Measurements from ENCODE around the gene DOCK8. TPM values are rescaled to one million over a fixed set of nuclear protein-coding genes. Genes with fewer than 3 reads are reported as not detected.
"Not testable (repeated sequence)": the region's sequence is repeated elsewhere in the genome, so short reads cannot be mapped to it uniquely, and the experiment has no call there.

Gene DOCK8
- total RNA-seq, 1 donor from 2014 or later = 3.8 TPM

DNA sequence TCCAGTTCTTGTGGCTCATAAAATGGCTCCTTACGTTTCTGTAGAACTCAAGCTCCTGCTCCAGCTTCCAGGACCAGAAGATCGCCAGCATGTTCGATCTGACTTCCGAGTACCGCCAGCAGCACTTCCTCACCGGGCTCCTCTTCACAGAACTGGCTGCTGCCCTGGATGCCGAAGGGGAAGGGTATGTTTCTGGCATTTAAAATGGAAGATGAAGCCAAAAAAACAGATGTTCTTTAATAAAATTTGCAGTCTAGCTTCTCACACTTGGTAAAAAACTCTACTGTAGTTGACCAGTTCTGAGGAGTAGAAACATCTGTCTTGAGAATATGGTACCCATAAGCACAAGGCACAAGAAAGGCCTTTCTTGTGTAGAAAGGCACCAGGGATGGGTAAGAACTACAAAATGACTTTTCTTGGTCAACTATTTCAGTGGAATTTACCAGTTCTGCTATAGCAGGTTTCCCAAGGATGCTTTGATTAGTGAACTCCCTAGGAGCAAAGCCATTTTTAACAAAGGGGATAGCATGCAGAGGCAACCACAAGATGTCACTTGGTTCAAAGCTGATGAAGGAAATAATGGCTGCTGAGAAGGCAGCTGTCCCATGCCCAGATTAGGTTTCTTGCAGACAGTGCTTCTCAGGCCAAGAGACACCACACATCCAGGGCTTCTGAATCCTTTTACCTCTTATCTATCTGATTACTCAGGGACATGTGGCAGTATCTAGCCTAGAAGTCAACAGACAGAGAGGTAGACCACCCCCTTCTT is 192.4 kb downstream of the DOCK8 start:
- H3K4me3 ChIP-seq (ENCODE audit: low read depth, low read length) = no peak overlapping the region
- TF ChIP-seq, protein P1, sequence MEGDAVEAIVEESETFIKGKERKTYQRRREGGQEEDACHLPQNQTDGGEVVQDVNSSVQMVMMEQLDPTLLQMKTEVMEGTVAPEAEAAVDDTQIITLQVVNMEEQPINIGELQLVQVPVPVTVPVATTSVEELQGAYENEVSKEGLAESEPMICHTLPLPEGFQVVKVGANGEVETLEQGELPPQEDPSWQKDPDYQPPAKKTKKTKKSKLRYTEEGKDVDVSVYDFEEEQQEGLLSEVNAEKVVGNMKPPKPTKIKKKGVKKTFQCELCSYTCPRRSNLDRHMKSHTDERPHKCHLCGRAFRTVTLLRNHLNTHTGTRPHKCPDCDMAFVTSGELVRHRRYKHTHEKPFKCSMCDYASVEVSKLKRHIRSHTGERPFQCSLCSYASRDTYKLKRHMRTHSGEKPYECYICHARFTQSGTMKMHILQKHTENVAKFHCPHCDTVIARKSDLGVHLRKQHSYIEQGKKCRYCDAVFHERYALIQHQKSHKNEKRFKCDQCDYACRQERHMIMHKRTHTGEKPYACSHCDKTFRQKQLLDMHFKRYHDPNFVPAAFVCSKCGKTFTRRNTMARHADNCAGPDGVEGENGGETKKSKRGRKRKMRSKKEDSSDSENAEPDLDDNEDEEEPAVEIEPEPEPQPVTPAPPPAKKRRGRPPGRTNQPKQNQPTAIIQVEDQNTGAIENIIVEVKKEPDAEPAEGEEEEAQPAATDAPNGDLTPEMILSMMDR (IDR thresholded peaks at IDR 0.05; ENCODE audit: insufficient read depth, low read length, poor library complexity, severe bottlenecking) = no peak
- no peaks in the 10 kb centered on the region for H3K36me3 ChIP-seq (ENCODE audit: control insufficient read depth, insufficient read depth, low read length)
- no peaks in the 10 kb centered on the region for H3K27me3 ChIP-seq (ENCODE audit: control insufficient read depth, insufficient read depth, low read length)
- DNase-seq (ENCODE audit: low read depth) = no peak

DNA sequence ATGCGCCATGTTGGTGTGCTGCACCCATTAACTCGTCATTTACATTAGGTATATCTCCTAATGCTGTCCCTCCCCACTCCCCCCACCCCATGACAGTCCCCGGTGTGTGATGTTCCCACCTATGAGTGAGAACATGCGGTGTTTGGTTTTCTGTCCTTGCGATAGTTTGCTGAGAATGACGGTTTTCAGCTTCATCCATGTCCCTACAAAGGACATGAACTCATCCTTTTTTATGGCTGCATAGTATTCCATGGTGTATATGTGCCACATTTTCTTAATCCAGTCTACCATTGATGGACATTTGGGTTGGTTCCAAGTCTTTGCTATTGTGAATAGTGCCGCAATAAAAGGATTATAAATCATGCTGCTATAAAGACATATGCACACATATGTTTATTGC is 195.0 kb downstream of the DOCK8 start:
- not testable (repeated sequence) for DNase-seq (ENCODE audit: low read depth); H3K27me3 ChIP-seq (ENCODE audit: control insufficient read depth, insufficient read depth, low read length); H3K36me3 ChIP-seq (ENCODE audit: control insufficient read depth, insufficient read depth, low read length); H3K4me3 ChIP-seq (ENCODE audit: low read depth, low read length)

- DNase-seq (ENCODE audit: low read depth) = no peak
- Histone ChIP-seq H3K36me3 (ENCODE audit: control insufficient read depth, insufficient read depth, low read length) (no peaks in the 10 kb centered on the region), H3K4me3 (ENCODE audit: low read depth, low read length) (no peak overlapping the region), H3K27me3 (ENCODE audit: control insufficient read depth, insufficient read depth, low read length) (no peaks in the 10 kb centered on the region)
- TF ChIP-seq, protein P1 (IDR thresholded peaks at IDR 0.05; ENCODE audit: insufficient read depth, low read length, poor library complexity, severe bottlenecking) = no peak
Observed at GRCh38 chr9:414595-414994, 199.9 kb downstream of the DOCK8 start.

GRCh38 chr9:419571-420171 is 205.0 kb downstream of the DOCK8 start:
- H3K4me3 ChIP-seq (ENCODE audit: low read depth, low read length) = no peak overlapping the region
- TF ChIP-seq, protein P1 (IDR thresholded peaks at IDR 0.05; ENCODE audit: insufficient read depth, low read length, poor library complexity, severe bottlenecking) = no peak
- H3K27me3 ChIP-seq (ENCODE audit: control insufficient read depth, insufficient read depth, low read length) = no peaks in the 10 kb centered on the region
- no peak for DNase-seq (ENCODE audit: low read depth)
- H3K36me3 ChIP-seq (ENCODE audit: control insufficient read depth, insufficient read depth, low read length) = no peaks in the 10 kb centered on the region

GRCh38 chr9:421896-422295 is 207.2 kb downstream of the DOCK8 start:
- no peaks in the 10 kb centered on the region for H3K36me3 ChIP-seq (ENCODE audit: control insufficient read depth, insufficient read depth, low read length)
- no peak for DNase-seq (ENCODE audit: low read depth)
- H3K27me3 ChIP-seq (ENCODE audit: control insufficient read depth, insufficient read depth, low read length) = no peaks in the 10 kb centered on the region
- H3K4me3 ChIP-seq (ENCODE audit: low read depth, low read length) = no peak overlapping the region
- TF ChIP-seq, protein P1 (IDR thresholded peaks at IDR 0.05; ENCODE audit: insufficient read depth, low read length, poor library complexity, severe bottlenecking) = no peak

GRCh38 chr9:426264-426663 is 211.6 kb downstream of the DOCK8 start:
- no peak overlapping the region for H3K4me3 ChIP-seq (ENCODE audit: low read depth, low read length)
- TF ChIP-seq, protein P1 (IDR thresholded peaks at IDR 0.05; ENCODE audit: insufficient read depth, low read length, poor library complexity, severe bottlenecking) = no peak
- no peak for DNase-seq (ENCODE audit: low read depth)
- no peaks in the 10 kb centered on the region for H3K36me3 ChIP-seq (ENCODE audit: control insufficient read depth, insufficient read depth, low read length)
- H3K27me3 ChIP-seq (ENCODE audit: control insufficient read depth, insufficient read depth, low read length) = no peaks in the 10 kb centered on the region
